ES-I3 (cell line): Measurements from ENCODE around the gene KRTAP1-1.
"Not testable (repeated sequence)": the region's sequence is repeated elsewhere in the genome, so short reads cannot be mapped to it uniquely, and the experiment has no call there.

Source experiments
- H3K36me3 ChIP-seq: 2 replicates; pipeline ENCODE4 v1.6.1; 2013; ENCODE audit warnings: mild to moderate bottlenecking, low read length, control low read depth, moderate library complexity; ENCODE audit not compliant: insufficient read depth
- H3K4me1 ChIP-seq: 2 replicates; pipeline ENCODE4 v1.6.1; 2013; ENCODE audit warnings: mild to moderate bottlenecking, control low read depth, low read length; ENCODE audit not compliant: insufficient read depth
- H3K9ac ChIP-seq: 2 replicates; pipeline ENCODE4 v1.6.1; 2013; ENCODE audit warnings: low read depth, mild to moderate bottlenecking, low read length, moderate library complexity
- H3K9me3 ChIP-seq: 2 replicates; pipeline ENCODE4 v1.6.1; 2013; ENCODE audit warnings: mild to moderate bottlenecking, low read length, moderate library complexity; ENCODE audit not compliant: control insufficient read depth, insufficient read depth

KRTAP1-1 gene

GRCh38 chr17:41037853-41038350 lies 3.3 kb downstream of the KRTAP1-1 start:
- Histone ChIP-seq H3K36me3 (no peaks in the 10 kb centered on the region), H3K4me1 (peaks cover 12% of the 10 kb centered on the region; the same call in 1 of the 2 replicates), H3K9me3 (no peaks in the 10 kb centered on the region), H3K9ac (no peak overlapping the region)

DNA sequence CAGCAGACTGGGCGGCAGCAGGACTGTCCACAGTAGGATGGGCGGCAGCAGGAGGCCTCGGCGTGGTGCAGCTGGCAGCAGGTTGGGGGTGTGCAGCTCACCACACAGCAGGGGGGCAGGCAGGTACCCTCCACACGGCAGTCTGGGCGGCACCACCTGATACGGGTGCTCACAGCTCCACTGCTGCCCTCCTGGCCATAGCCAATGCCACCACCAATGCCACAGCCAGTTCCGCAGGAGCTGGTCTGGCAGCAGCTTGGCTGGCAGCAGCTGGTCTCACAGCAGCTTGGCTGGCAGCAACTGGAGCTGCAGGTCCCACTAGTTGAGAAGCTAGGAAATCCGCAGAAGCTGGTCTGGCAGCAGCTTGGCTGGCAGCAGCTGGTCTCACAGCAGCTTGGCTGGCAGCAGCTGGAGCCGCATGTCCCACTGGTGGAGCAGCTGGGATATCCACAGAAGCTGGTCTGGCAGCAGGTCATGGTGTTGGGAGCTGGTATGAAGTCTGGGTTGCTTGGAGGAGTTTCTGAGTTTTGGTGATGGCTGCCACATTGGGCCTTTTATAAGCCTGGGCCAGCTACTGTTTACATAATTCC lies 6.8 kb downstream of the KRTAP1-1 start, which contains the start of gene KRTAP1-3:
TSS of gene KRTAP1-3 (minus strand) at position 529 of the 590 bp plus-strand sequence. CDS start at position 476, 53 bp downstream.
- H3K36me3 ChIP-seq, H3K9ac ChIP-seq, H3K9me3 ChIP-seq: not testable (repeated sequence)
- peaks cover 12% of the 10 kb centered on the region; the same call in 1 of the 2 replicates for H3K4me1 ChIP-seq

GRCh38 chr17:41029633-41030245 lies 11.5 kb downstream of the KRTAP1-1 start, which contains the start of gene KRTAP1-4:
Gene KRTAP1-4 (minus strand): TSS chr17:41030195. CDS start chr17:41030078, 117 bp downstream.
- Histone ChIP-seq H3K4me1 (no peaks in the 10 kb centered on the region), H3K9ac (no peak within 1 kb of the TSS), H3K9me3 (no peaks in the 10 kb centered on the region), H3K36me3 (no peaks in the 10 kb centered on the region)

- Histone ChIP-seq H3K9ac (no peak within 1 kb of the TSS), H3K4me1 (no peaks in the 10 kb centered on the region), H3K36me3 (no peaks in the 10 kb centered on the region), H3K9me3 (no peaks in the 10 kb centered on the region)
These were observed 14.4 kb downstream of the KRTAP1-1 start, which contains the start of gene KRTAP1-5 for GRCh38 chr17:41026715-41027471. Gene KRTAP1-5 (minus strand): TSS chr17:41027208. CDS start chr17:41027155, 53 bp downstream.

GRCh38 chr17:41024697-41025096 lies 16.6 kb downstream of the KRTAP1-1 start:
- H3K36me3 ChIP-seq, result no peaks in the 10 kb centered on the region
- no peak overlapping the region for H3K9ac ChIP-seq
- H3K4me1 ChIP-seq, result no peaks in the 10 kb centered on the region
- H3K9me3 ChIP-seq, result no peaks in the 10 kb centered on the region

DNA sequence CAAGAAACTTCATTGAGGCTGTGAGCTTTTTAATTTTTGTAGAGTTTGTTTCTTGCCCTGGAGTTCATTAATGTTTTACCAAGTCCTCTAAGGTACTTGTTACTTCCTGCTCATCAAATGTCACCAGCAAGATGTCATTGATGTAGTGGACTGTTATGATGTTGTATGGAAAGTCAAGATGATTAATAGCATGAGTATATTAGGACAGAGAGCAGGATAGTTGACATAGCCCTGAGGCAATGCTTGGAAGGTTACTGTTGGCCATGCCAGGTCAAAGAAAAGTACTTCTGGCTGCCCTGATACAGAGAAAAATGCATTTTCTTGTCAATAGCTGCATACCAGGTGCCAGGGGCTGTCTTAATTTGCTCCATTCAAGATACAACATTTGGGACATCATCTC lies 20.9 kb downstream of the KRTAP1-1 start:
- Histone ChIP-seq H3K4me1 (no peaks in the 10 kb centered on the region), H3K9me3 (no peaks in the 10 kb centered on the region), H3K36me3 (no peaks in the 10 kb centered on the region), H3K9ac (no peak overlapping the region)

GRCh38 chr17:41019415-41019814 lies 21.8 kb downstream of the KRTAP1-1 start:
- no peak overlapping the region for H3K9ac ChIP-seq
- no peaks in the 10 kb centered on the region for H3K9me3 ChIP-seq
- H3K36me3 ChIP-seq, result no peaks in the 10 kb centered on the region
- H3K4me1 ChIP-seq, result no peaks in the 10 kb centered on the region

DNA sequence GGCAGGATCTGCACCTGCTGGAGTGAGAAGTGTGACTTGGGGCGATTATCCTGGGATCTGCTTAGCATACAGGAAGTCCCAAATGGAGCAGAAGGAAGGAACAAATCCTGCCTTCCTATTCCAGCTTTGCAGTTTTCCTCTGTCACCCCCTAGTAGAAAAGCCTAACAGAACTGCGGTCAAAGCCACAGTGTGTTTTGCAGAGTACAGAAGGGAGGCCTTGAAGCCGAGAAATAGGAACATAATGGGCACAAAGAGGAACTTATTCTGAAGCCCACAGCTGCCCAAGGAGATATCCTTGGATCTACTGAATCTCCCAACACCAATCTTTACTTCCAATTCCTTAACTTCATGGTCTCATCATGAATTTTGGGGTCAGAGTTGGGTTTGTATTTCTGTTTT lies 22.7 kb downstream of the KRTAP1-1 start:
- no peaks in the 10 kb centered on the region for H3K4me1 ChIP-seq
- H3K9ac ChIP-seq, result no peak overlapping the region
- H3K9me3 ChIP-seq, result no peaks in the 10 kb centered on the region
- H3K36me3 ChIP-seq, result no peaks in the 10 kb centered on the region

DNA sequence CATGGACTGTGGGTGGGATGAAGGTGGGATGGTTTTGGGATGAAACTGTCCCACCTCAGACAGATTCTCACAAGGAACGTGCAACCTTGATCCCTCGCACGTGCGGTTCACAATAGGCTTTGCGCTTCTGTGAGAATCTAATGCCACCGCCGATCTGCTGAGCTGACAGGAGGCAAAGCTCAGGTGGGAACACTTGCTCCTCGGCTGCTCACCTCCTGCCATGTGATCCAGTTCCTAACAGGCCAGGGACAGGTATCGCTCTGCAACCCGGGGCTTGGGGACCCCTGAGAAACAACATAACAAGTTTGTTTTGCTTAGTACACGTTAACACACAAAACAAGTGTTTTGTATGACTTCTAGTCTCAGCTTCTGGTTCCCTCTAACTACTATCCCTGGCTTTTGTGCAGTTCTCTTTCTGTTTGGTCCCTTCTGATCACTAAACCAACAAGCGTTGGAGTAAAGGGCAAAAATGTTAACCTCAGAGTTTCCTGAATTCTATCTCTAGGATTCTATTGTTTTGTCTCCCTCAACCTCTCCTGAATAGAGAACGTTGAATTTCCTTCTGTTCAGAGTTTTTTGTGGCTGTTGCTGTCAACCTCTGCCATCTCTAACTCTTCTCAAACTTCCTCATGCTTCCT lies 24.6 kb downstream of the KRTAP1-1 start:
- Histone ChIP-seq H3K9ac (no peak overlapping the region), H3K9me3 (no peaks in the 10 kb centered on the region), H3K36me3 (no peaks in the 10 kb centered on the region), H3K4me1 (no peaks in the 10 kb centered on the region)

DNA sequence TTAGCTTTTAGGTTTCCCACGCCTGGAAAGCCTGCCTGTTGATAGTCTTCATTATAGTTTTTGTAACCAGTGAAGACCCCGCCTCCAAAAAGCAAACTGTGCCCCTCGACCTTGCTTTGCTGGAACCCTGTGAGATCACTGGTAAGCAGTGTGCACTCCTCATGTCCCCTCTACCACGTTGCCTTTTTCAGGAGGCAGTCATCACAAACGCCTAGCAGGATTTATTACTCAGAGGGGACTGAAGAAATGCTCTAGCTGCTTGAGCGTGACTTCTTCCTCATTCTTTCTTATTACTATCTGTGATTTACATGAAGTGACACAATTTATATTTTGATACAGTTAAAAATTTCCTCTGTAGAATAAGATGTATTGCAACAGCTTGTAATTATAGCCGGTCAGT lies 25.8 kb downstream of the KRTAP1-1 start:
- H3K4me1 ChIP-seq, result no peaks in the 10 kb centered on the region
- no peaks in the 10 kb centered on the region for H3K36me3 ChIP-seq
- H3K9ac ChIP-seq, result no peak overlapping the region
- H3K9me3 ChIP-seq, result no peaks in the 10 kb centered on the region

DNA sequence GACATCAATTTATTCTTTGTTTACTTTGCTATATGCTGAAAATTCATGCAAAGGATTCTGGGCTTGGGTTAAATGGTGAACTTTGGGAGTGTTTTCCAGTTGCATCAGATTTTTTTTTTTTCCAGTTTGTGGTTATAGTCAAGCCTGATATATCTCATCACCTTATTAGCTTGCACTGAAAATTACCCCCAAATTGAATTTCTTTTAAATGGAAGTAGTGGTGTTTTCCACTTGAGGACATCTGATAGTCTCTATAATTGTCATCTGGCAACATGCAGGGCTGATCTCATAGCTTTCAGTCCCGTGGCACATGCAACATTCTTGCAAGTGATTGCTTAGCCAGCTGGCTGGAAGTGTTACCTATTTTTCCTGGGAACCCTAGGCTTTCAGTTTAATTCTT lies 27.6 kb downstream of the KRTAP1-1 start:
- Histone ChIP-seq H3K36me3 (no peaks in the 10 kb centered on the region), H3K9me3 (no peaks in the 10 kb centered on the region), H3K4me1 (peaks cover 14% of the 10 kb centered on the region), H3K9ac (no peak overlapping the region)

- Histone ChIP-seq H3K9ac (no peak overlapping the region), H3K9me3 (no peaks in the 10 kb centered on the region), H3K36me3 (no peaks in the 10 kb centered on the region), H3K4me1 (peaks cover 14% of the 10 kb centered on the region)
These were observed 28.1 kb downstream of the KRTAP1-1 start for GRCh38 chr17:41013181-41013580.

DNA sequence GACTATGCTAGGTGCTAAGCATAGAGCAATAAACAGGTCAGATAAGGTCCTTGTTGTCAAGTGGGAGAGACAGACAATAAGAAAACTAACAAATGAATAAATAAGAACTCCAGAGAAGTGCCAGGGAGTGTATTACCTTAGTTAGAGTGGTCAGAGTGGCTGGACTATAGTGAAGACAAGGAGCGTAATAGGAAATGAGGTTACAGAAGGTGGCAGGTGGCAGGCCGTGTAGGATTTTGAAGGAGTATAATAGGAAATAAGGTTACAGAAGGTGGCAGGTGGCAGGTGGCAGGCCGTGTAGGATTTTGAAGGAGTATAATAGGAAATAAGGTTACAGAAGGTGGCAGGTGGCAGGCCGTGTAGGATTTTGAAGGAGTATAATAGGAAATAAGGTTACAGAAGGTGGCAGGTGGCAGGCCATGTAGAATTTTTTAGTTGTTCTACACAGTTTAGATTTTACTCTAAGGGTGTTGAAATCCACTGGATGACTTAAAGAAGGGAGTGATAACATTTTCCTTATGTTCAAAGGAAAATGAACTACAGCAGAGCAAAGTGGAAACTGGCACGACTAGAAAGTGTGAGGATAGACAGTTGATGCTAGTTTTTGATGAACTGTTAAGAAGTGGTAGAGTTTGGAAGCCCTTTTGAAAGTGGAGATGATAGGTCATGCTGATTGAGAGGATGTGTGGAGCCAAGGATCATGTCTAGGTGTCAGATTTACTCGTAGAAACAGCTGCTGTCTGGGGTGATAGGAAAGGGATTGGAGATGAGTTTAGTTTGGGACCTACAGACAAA lies 28.7 kb downstream of the KRTAP1-1 start:
- Histone ChIP-seq H3K9ac (no peak overlapping the region), H3K36me3 (no peaks in the 10 kb centered on the region), H3K9me3 (no peaks in the 10 kb centered on the region), H3K4me1 (peaks cover 14% of the 10 kb centered on the region)
